Fibroblast of mammary gland (primary cell): ENCODE measurements around the gene LBP.
"Not testable (repeated sequence)": the region's sequence is repeated elsewhere in the genome, so short reads cannot be mapped to it uniquely, and the experiment has no call there.

Experiments used
- DNase-seq: peaks from one replicate; pipeline ENCODE4 v3.0.0-alpha.2; 2010; ENCODE audit warnings: low read depth
- H3K4me3 ChIP-seq: 2 replicates; pipeline ENCODE4 v1.5.1; 2011; ENCODE audit warnings: low read depth, mild to moderate bottlenecking, low read length, moderate library complexity; ENCODE audit not compliant: control insufficient read depth
- CTCF ChIP-seq: conservative IDR thresholded peaks from 2 replicates; pipeline ENCODE4 v1.5.1; 2011; ENCODE audit warnings: low read depth, low read length, inconsistent platforms; ENCODE audit not compliant: control insufficient read depth, insufficient read depth

Gene LBP

GRCh38 chr20:38402816-38403215, 56.5 kb downstream of the LBP start:
- H3K4me3 ChIP-seq = no peak overlapping the region
- TF ChIP-seq CTCF = no peak
- DNase-seq = no peak

GRCh38 chr20:38404016-38404415, 57.7 kb downstream of the LBP start:
- H3K4me3 ChIP-seq = no peak overlapping the region
- no peak for TF ChIP-seq CTCF
- DNase-seq = no peak

- TF ChIP-seq CTCF = no peak
- DNase-seq = no peak
- H3K4me3 ChIP-seq = no peak overlapping the region
Observed at GRCh38 chr20:38405132-38405531, 58.9 kb downstream of the LBP start.

GRCh38 chr20:38406476-38406875, 60.2 kb downstream of the LBP start:
- DNase-seq = no peak
- no peak for TF ChIP-seq CTCF
- no peak overlapping the region for H3K4me3 ChIP-seq

GRCh38 chr20:38407321-38407720, 61.0 kb downstream of the LBP start:
- no peak overlapping the region for H3K4me3 ChIP-seq
- no peak for TF ChIP-seq CTCF

GRCh38 chr20:38407822-38408221, 61.5 kb downstream of the LBP start:
- H3K4me3 ChIP-seq, DNase-seq: not testable (repeated sequence)

More at GRCh38 chr20:38407321-38407720, 61.0 kb downstream of the LBP start:
- no peak for DNase-seq

GRCh38 chr20:38412877-38413577, 66.7 kb downstream of the LBP start:
- peak; percentile 74 for DNase-seq
- no peak overlapping the region for H3K4me3 ChIP-seq
- no peak for TF ChIP-seq CTCF
